PC-9 (cell line): ENCODE data around the gene PCDHGA9. TPM values are rescaled to one million over a fixed set of nuclear protein-coding genes. Genes with fewer than 3 reads are reported as not detected.
"Not testable (repeated sequence)": the region's sequence is repeated elsewhere in the genome, so short reads cannot be mapped to it uniquely, and the experiment has no call there.

Experiments used
- BruUV-seq: library from RNA; stranded (reverse); fragments of 400-500 nt; replicated peaks from 2 replicates; lab custom pipeline; 2021; lab: Mats Ljungman, UMichigan
- CTCF ChIA-PET: fragments of 300-600 bp; sonication (Branson Sonifier 250); formaldehyde crosslinking; loops from one replicate; lab custom pipeline; 2022; ENCODE audit warnings: antibody characterized with exemption; lab: Charles Lee
- POLR2A ChIA-PET: fragments of 300-600 bp; sonication (Branson Sonifier 250); formaldehyde crosslinking; loops from one replicate; lab custom pipeline; 2022; ENCODE audit warnings: antibody characterized with exemption; ENCODE audit not compliant: unreplicated experiment; lab: Charles Lee
- DNase-seq, 2 experiments: peaks; one replicate each; pipeline versions ENCODE4 v3.0.0 to v3.0.0-alpha.2; 2015 to 2022; ENCODE audit warnings: mixed read lengths in 1 of 2
- H2AFZ ChIP-seq: fragments of 200-600 bp; sonication (generic); 2 replicates; pipeline ENCODE4 v1.8.1; 2017; ENCODE audit warnings: antibody characterized with exemption
- H3F3A ChIP-seq: fragments of 200-600 bp; sonication (generic); 2 replicates; pipeline ENCODE4 v1.8.1; 2017; ENCODE audit warnings: antibody characterized with exemption, mild to moderate bottlenecking, low read depth; ENCODE audit not compliant: insufficient read depth
- H3K27ac ChIP-seq: fragments of 200-600 bp; sonication (generic); 2 replicates; pipeline ENCODE4 v1.6.1; 2016; ENCODE audit warnings: mixed run types
- H3K27me3 ChIP-seq: fragments of 200-600 bp; sonication (generic); 2 replicates; pipeline ENCODE4 v1.6.1; 2016; ENCODE audit warnings: low read depth, mixed run types; ENCODE audit not compliant: insufficient read depth
- H3K36me3 ChIP-seq: fragments of 200-600 bp; sonication (generic); 2 replicates; pipeline ENCODE4 v1.6.1; 2016; ENCODE audit warnings: low read depth, mixed run types
- H3K4me1 ChIP-seq: fragments of 200-600 bp; sonication (generic); replicated peaks from 2 replicates; pipeline ENCODE4 v1.6.1; 2016; ENCODE audit warnings: mixed run types; ENCODE audit not compliant: insufficient read depth
- H3K4me2 ChIP-seq: fragments of 200-600 bp; sonication (generic); 2 replicates; pipeline ENCODE4 v1.6.1; 2017; ENCODE audit warnings: mixed run types
- H3K4me3 ChIP-seq: fragments of 200-600 bp; sonication (generic); 2 replicates; pipeline ENCODE4 v1.6.1; 2016; ENCODE audit warnings: mixed run types
- H3K79me2 ChIP-seq: fragments of 200-600 bp; sonication (generic); 2 replicates; pipeline ENCODE4 v1.6.1; 2017; ENCODE audit warnings: low read depth, mixed run types
- H3K9me2 ChIP-seq: fragments of 200-600 bp; sonication (generic); 2 replicates; pipeline ENCODE4 v1.8.1; 2017; ENCODE audit warnings: mild to moderate bottlenecking; ENCODE audit not compliant: insufficient read depth
- H3K9me3 ChIP-seq: fragments of 200-600 bp; sonication (generic); 2 replicates; pipeline ENCODE4 v1.8.1; 2016; ENCODE audit warnings: low read depth; ENCODE audit not compliant: insufficient read depth
- H4K20me1 ChIP-seq: fragments of 200-600 bp; sonication (generic); 2 replicates; pipeline ENCODE4 v1.8.1; 2017; ENCODE audit not compliant: insufficient read depth
- EZH2 ChIP-seq: fragments of 200-600 bp; sonication (generic); IDR thresholded peaks from 2 replicates; pipeline ENCODE4 v1.8.0; 2017; ENCODE audit warnings: antibody characterized with exemption, low read depth
- intact Hi-C: fragments of 100-400 bp; cut with micrococcal nuclease; formaldehyde crosslinking; loops from one replicate; pipeline ENCODE4 v1.10.0; 2022; ENCODE audit not compliant: unreplicated experiment
- total RNA-seq: library from RNA; stranded (reverse); gene quantifications from 2 replicates; pipeline ENCODE4 v1.2.3, GENCODE V29; 2021
- TF ChIP-seq, protein P1 (sequence below): fragments of 200-600 bp; sonication (generic); conservative IDR thresholded peaks from 2 replicates; pipeline ENCODE4 v1.6.1; 2017; ENCODE audit warnings: mixed run types, antibody characterized with exemption, mild to moderate bottlenecking, moderate library complexity

PCDHGA9 gene
- total RNA-seq, 1 experiment from 2014 or later: not detected

- H3K9me2 ChIP-seq: no peaks in the 10 kb centered on the region
- 0 out of 2 replicates have a peak, but pooled peaks cover 11% of the 10 kb centered on the region for H3K27me3 ChIP-seq
- peak; percentile 58 for DNase-seq
- H3K4me2 ChIP-seq: peak within 1 kb of the TSS; percentile 83
- no TSS peak for BruUV-seq
- H3F3A ChIP-seq: no peaks in the 10 kb centered on the region
- no peaks in the 10 kb centered on the region for H3K9me3 ChIP-seq
- intact Hi-C loops: loop anchor here (2.0 to 10.0 kb wide), 4 partner anchors 88 to 331 kb away; partner anchors contain the start of genes PCDHB14 and TAF7
- no peak within 1 kb of the TSS for H3K27ac ChIP-seq
- no peaks in the 10 kb centered on the region for H3K4me1 ChIP-seq
- H3K79me2 ChIP-seq: no peaks in the 10 kb centered on the region
- ChIA-PET CTCF (interaction anchor here (0.5 to 1.6 kb wide), 11 partner anchors 43 to 327 kb away, joined by 3 to 9 read pairs (median 4); partner anchors contain the start of genes PCDHB14, PCDHB2 and PCDHGB3), POLR2A (interaction anchor here (0.6 kb wide), 4 partner anchors 74 to 861 kb away, joined by 3 to 9 read pairs (median 6); partner anchors contain the start of gene TAF7)
- TF ChIP-seq, protein P1, sequence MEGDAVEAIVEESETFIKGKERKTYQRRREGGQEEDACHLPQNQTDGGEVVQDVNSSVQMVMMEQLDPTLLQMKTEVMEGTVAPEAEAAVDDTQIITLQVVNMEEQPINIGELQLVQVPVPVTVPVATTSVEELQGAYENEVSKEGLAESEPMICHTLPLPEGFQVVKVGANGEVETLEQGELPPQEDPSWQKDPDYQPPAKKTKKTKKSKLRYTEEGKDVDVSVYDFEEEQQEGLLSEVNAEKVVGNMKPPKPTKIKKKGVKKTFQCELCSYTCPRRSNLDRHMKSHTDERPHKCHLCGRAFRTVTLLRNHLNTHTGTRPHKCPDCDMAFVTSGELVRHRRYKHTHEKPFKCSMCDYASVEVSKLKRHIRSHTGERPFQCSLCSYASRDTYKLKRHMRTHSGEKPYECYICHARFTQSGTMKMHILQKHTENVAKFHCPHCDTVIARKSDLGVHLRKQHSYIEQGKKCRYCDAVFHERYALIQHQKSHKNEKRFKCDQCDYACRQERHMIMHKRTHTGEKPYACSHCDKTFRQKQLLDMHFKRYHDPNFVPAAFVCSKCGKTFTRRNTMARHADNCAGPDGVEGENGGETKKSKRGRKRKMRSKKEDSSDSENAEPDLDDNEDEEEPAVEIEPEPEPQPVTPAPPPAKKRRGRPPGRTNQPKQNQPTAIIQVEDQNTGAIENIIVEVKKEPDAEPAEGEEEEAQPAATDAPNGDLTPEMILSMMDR: peak; percentile 86
- TF ChIP-seq EZH2: no peak
- H4K20me1 ChIP-seq: no peaks in the 10 kb centered on the region
- H3K36me3 ChIP-seq: no peaks in the 10 kb centered on the region
- H3K4me3 ChIP-seq: peak within 1 kb of the TSS; percentile 54; the same call in 1 of the 2 replicates
- H2AFZ ChIP-seq: peak within 1 kb of the TSS; percentile 81
Observed at GRCh38 chr5:141412854-141413539, 10.4 kb downstream of the PCDHGA9 start, which contains the start of gene PCDHGA10. PCDHGA10 (plus strand) TSS chr5:141412987; CDS start chr5:141413176, 189 bp downstream.

DNA sequence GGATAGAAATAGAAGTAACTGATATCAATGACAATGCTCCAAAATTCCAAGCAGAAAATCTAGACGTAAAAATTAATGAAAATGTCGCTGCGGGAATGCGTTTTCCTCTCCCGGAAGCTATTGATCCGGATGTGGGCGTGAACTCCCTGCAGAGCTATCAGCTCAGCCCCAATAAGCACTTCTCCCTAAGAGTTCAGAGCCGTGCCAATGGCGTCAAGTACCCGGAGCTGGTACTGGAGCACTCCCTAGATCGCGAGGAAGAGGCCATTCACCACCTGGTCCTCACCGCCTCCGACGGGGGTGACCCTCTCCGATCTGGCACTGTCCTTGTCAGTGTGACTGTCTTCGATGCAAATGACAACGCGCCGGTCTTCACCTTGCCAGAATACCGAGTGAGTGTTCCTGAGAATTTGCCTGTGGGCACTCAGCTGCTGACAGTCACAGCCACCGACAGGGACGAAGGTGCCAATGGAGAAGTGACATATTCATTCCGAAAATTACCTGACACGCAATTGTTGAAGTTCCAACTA is 11.0 kb downstream of the PCDHGA9 start:
- intact Hi-C loops: loop anchor here (2.0 to 10.0 kb wide), 4 partner anchors 89 to 331 kb away; partner anchors contain the start of genes PCDHB14 and TAF7
- peak overlapping the region; percentile 81; the same call in 1 of the 2 replicates for H2AFZ ChIP-seq
- no peaks in the 10 kb centered on the region for H3K4me1 ChIP-seq
- ChIA-PET POLR2A (no interaction called here), CTCF (interaction anchor here (0.7 to 1.6 kb wide), 6 partner anchors 100 to 328 kb away, joined by 3 to 5 read pairs (median 4); partner anchors contain the start of gene PCDHB2)
- no peaks in the 10 kb centered on the region for H4K20me1 ChIP-seq
- H3K27ac ChIP-seq: no peak overlapping the region
- H3K36me3 ChIP-seq: no peaks in the 10 kb centered on the region
- BruUV-seq: no TSS peak
- DNase-seq: no peak
- H3K9me2 ChIP-seq: no peaks in the 10 kb centered on the region
- H3K79me2 ChIP-seq: no peaks in the 10 kb centered on the region
- TF ChIP-seq EZH2: no peak
- TF ChIP-seq, protein P1: no peak
- H3K4me2 ChIP-seq: peak overlapping the region; percentile 83
- H3K27me3 ChIP-seq: 0 out of 2 replicates have a peak, but pooled peaks cover 6% of the 10 kb centered on the region
- H3K9me3 ChIP-seq: no peaks in the 10 kb centered on the region
- peak overlapping the region; percentile 54; the same call in 1 of the 2 replicates for H3K4me3 ChIP-seq
- H3F3A ChIP-seq: no peaks in the 10 kb centered on the region

GRCh38 chr5:141414548-141415274 is 12.1 kb downstream of the PCDHGA9 start:
- BruUV-seq: not testable (repeated sequence)

DNA sequence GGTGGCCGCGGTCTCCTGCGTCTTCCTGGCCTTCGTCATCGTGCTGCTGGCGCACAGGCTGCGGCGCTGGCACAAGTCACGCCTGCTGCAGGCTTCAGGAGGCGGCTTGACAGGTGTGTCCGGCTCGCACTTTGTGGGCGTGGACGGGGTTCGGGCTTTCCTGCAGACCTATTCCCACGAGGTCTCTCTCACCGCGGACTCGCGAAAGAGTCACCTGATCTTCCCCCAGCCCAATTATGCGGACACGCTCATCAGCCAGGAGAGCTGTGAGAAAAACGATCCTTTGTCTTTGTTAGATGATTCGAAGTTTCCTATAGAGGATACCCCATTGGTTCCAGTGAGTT is 12.7 kb downstream of the PCDHGA9 start:
- H3K9me3 ChIP-seq, H3F3A ChIP-seq, H3K79me2 ChIP-seq, BruUV-seq, H4K20me1 ChIP-seq, H3K27me3 ChIP-seq, H2AFZ ChIP-seq, CTCF ChIA-PET, H3K27ac ChIP-seq, H3K36me3 ChIP-seq, POLR2A ChIA-PET, H3K9me2 ChIP-seq, H3K4me3 ChIP-seq, H3K4me2 ChIP-seq, H3K4me1 ChIP-seq, DNase-seq: not testable (repeated sequence)
- intact Hi-C loops: loop anchor here (10.0 kb wide), 1 partner anchor 90 kb away; the partner anchor contains the start of gene TAF7

More at GRCh38 chr5:141414548-141415274, 12.1 kb downstream of the PCDHGA9 start:
- DNase-seq, POLR2A ChIA-PET, H2AFZ ChIP-seq, H3K27ac ChIP-seq, H3F3A ChIP-seq, CTCF ChIA-PET, H3K9me3 ChIP-seq, H3K27me3 ChIP-seq, H3K4me3 ChIP-seq, H3K36me3 ChIP-seq, H3K9me2 ChIP-seq, H4K20me1 ChIP-seq, H3K79me2 ChIP-seq, H3K4me1 ChIP-seq, H3K4me2 ChIP-seq: not testable (repeated sequence)
- intact Hi-C loops: loop anchor here (5.0 to 10.0 kb wide), 3 partner anchors 90 to 332 kb away; partner anchors contain the start of genes PCDHB14 and TAF7
